NCI-H510A treated with DMSO at 0.1 percent for 48 hours (cell line): ENCODE data around the gene HPN.
"Not testable (repeated sequence)": the region's sequence is repeated elsewhere in the genome, so short reads cannot be mapped to it uniquely, and the experiment has no call there.

ENCODE experiments used
- DNase-seq: peaks from one replicate; lab custom pipeline; 2025; lab: John Stamatoyannopoulos, UW

The HPN gene

DNA sequence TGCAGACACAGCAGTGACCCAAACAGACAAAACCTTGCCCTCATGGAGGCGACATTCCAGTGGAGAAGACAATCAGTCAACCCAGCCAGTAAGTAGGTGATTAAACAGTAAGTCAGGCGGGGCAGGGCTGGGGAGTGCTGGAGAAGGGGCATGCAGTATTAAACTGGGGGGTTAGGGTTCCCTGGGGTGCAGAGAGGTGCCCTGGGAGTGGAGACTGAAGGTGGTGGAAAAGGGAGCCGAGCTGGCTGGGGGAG, 42.9 kb downstream of the HPN start:
- no peak for DNase-seq

DNA sequence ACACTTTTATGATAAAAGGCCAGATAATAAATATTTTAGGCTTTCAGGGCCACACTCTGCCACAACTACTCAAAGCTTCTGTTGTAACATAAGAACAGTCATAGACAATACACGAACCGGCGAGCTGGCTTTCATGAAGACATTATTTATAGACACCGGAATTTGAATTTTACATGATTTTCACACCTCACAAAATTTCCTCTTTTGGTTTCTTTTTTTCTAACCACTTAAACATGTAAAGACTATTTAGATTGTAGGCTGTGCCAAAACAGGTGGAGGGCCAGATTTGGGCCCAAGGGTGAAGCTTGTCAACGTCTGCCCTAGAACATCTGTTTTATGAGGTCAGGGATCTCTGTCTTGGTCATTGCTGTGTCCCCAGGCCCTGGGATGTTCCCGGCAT, 44.4 kb downstream of the HPN start:
- no peak for DNase-seq

DNA sequence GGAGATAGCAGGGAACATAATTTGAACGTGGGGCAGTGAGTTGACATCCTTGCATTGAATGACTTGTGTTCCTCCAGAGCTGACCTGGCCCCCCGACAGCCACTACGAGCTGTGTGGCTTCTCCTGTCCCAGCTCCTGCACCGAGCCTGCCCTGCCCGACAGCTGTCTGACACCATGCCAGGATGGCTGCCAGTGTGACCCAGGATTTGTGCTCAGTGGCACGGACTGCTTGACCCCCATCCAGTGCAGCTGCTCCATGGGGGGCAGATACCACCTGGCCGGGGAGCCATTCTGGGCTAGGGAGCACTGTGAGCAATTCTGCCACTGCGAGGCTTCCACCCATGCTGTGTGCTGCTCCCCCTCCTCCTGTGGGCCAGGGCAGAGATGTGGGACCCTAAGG, 44.9 kb downstream of the HPN start:
- no peak for DNase-seq

DNA sequence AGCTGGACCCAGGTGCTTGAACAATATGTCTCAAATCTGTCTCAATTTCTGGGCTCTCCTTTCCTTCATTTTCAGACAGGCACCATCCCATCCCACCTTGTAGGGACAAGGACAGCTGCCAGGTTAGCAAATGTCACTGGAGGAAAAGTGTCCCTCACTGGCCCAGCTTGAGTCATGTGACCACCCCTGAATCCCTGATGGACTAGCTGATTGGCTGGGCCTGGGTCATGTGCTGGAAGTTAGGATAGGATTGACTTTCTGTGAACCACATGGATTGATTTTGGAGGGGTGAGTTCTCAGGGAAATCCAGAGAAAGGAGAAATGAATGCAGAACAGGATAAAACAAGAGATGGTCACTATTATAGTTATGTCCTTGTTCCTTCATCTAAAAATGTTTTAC, 45.9 kb downstream of the HPN start:
- no peak for DNase-seq

DNA sequence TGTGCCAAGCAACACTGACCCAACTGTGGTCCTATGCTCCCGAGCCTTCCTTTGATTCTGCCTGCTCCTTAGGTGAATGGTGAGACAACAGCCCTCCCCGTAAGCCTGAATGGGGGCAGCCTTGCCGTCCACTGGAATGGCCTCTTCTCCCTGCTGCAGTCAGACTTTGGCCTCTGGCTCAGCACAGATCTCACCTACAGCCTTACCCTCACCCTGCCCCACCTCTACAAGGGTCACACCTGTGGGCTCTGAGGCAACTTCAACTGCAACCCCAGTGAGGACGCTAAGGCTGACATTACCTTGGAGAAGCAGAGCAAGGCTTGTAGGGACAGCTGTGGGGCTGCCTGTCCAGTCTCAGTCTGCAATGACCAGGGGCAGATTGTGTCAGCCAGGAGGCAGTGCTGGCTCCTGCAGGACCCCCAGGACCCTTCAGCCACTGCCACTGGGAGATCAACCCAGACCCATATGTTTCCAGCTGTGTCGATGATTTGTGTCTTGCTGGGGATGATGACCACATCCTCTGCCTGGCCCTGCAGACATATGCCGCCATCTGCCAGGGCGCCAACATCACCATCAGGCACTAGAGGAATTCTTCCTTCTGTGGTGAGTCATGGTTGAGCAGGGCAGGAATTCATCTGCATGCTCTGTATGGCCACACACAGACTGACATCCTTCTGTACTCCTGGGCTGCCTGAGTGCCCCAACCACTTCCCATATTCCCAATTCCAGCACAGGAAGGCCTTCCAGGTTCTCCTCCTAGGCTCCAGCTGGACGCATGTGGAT, 46.8 kb downstream of the HPN start:
- no peak for DNase-seq

DNA sequence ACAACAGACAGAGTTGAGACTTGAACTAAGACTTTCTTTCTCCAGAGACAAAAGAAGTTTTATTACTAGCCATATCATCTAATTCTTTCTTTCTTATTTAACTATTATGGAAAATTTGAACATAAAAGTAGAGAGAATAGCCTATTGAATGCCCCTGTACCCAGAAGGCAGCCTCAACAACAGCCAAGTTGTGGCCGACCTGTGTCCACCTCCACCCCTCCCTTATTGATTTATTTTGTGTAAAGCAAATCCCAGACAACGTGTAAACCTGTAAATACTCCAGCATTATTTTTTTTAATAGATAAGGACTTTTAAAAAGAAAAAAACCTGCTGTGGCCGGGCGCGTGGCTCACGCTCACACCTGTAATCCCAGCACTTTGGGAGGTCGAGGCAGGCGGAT, 48.0 kb downstream of the HPN start:
- DNase-seq = no peak

DNA sequence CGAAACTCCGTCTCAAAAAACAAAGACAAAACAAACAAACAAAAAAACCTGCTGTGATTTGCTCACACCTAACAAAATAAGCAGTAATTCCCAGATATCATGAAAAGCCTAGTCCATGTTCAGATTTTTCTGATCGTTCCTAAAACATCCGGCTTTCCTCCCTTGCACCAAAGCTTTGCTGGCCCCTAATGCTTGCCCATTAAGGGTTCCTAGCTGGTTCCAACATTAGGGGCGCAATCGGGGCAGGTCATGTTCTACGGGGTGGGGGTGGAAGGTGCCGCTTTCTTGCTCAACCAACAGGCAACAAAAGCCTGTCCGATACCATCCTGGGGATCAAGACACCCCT, 48.6 kb downstream of the HPN start:
- DNase-seq = no peak

DNA sequence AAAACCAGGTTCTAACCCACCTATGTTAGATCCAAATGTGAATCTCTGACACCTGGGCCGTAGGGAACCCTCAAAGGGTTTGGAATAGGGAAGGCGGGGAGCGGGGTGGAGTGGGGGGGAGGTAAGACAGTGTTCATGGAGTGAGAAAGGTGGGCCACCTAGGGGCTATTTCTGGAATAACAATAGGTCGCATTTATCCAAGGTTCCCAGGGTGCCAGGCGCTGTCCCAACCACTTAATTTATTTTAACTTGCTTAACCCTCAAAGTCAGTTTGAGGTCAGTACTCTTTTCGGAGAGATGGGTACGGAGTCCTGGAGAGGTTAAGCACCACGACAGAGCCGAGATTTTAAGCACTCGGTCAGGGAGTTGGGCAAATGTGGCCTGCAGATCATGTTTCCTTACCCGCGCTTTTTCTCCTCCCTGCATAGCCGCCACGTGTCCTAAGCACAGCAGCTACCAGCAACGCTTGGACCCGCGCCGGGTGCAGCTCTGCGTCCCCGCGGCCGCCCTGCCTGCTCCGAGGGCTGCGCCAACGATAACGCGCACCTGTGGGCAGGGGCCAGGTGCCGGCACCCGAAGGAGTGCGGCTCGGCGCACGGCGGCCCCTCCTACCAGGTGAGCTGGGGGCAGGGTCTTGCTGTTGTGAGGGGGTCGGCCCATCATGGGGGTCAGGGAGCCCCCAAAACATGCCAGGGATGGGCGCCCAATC, 49.1 kb downstream of the HPN start:
- no peak for DNase-seq

DNA sequence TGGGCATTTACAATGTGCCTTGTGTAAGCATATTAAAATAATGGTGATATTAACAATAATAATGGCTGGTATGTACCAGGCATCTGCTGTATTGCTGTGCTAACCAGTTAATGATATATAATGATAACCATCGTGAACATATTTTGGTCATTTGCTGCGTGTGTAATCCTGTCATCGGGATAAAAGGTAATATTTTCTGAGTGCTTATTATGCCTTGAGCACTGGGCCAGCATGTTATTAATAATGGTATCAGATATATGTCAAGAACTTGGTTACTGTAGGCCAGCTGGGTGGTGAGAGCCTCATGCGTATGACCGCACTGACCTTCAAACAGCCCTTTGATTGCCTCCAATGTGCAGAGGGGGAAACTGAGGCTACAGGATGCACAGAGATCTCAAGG, 51.9 kb downstream of the HPN start:
- no peak for DNase-seq

DNA sequence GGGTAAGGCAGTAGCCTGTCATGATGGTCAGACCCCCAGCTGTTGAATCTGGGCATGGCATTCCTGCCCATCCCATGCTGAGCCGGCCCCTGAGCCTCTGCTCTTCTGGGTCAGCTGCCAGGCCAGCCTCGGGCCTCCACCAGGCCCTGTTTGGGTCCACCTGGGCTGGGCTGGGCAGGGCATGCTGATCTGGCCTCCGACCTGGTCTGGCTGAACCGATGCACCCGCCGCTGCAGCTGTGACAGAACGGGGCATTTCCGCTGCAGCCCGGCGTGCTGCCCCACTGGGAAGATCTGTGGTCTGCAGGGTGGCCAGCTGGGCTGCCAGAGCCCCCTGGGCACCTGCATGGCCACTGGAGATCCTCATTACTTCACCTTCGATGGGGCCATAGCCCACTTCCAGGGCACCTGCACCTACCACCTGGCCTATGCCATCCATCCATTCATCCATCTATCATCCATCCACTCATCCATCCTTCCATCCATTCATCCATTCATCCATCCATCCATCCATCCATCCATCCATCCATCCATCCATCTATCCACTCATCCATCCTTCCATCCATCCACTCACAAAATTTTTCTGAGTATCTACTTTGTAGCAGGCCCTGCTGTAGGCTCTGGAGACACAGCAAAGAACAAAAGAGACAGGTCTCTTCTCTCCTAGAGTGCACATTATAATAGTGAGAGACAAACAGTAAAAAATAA, 52.6 kb downstream of the HPN start:
- no peak for DNase-seq

DNA sequence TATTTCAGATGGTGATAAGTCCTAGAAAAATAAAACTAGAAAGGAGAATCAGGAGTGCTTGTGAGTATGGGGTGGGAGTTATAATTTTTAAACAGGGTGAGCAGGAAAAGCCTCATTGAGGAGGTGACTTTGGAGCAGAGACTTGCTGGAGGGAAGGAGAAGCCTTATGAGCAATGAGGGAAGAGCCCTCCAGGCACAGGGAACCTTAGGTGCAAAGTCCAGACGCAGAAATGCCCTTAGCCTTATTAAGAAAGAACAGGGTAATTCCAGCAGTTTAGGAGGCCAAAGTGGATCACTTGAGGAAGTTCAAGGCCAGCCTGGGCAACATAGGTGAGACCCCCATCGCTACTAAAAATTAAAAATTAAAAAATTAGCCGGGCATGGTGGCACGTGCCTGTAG, 53.1 kb downstream of the HPN start:
- no peak for DNase-seq

DNA sequence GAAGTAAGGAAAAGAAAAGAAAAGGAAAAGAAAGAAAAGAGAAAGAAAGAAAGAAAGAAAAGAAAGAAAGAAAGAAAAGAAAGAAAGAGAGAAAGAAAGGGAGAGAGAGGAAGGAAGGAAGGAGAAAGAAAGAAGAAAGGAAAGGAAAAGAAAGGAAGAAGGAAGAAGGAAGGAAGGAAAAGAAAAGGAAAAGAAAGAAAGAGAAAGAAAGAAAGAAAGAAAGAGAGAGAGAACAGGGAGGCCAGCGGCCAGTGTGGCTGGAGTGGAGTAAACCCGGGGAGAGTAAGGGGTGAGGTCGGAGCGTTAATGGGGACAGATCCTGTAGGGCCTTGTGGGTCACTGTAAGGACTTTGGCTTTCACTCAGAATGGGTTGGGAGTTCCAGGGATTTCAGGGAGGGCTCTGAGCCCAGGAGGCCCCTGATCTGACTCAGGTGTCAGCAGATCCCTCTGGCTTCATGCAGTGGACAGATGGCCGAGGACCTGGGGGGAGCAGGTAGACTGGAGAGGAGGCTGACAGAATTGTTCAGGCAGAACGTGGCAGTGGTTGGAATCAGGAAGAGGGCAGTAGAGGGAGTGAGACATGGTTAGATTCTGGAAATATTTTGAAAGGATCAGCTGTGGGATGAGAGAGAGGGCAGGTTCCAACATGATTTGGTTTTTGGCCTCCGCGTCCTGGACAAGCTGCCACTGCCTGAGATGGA, 54.3 kb downstream of the HPN start:
- no peak for DNase-seq

DNA sequence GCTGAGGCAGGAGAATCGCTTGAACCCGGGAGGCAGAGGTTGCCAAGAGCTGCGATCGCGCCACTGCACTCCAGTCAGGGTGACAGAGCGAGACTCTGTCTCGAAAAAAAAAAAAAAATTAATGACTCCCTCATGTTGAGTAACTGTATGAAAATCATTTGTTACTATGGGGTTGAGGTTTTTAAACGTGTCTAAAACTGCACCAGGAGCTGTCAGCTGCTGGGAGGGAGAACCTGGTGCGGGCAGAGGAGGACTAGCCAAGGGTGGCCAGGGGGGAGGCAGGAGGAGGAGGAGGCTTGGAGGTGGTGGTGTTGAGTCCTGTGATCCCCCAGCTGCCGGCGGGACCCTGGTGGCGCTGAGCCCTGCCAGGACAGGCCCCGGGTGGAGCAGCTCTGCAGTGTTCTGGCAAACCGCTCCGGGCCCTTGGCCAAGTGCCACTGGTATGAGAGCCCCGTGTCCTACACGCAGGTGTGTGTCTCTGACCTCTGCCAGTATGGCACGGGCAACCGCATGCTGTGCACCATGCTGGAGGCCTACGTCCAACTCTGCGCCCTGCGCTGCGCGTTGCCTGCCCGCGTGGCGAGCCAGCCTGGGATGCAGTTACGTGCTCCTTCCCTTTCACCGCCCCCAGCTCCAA, 57.0 kb downstream of the HPN start:
- no peak for DNase-seq

DNA sequence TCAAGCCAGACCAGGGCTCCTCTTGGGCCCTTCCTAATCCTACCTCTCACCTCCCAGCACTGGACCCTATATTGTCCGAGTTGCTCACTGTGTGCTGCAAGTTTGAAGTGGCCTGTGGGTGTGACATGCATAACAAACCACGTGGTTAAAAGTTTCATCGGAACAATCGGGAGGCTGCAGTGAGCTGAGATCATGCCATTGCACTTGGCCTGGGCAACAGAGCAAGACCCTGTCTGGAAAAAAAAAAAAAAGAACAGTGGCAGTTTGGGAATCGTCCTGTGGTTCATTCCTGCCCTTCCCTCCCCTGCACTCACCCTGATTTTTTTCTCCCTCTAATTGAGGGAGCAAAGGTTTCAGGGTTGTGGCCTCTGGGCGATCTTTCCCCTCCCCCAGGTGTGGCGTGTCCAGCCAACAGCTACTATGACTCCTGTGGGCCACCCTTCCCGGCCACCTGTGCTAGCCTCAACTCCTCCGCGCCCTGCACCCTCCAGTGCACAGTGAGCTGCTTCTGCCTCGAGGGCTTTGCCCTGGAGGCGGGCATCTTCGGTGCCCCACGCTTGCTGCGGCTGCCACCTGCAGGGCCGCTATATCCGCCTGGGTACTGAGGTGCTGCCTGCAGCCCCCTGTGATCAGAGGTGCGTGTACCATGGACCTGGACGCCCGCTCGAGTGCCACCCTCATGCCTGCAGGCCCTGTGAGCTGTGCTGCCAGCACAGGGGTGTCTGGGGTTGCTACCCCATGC, 57.8 kb downstream of the HPN start:
- DNase-seq = no peak

DNA sequence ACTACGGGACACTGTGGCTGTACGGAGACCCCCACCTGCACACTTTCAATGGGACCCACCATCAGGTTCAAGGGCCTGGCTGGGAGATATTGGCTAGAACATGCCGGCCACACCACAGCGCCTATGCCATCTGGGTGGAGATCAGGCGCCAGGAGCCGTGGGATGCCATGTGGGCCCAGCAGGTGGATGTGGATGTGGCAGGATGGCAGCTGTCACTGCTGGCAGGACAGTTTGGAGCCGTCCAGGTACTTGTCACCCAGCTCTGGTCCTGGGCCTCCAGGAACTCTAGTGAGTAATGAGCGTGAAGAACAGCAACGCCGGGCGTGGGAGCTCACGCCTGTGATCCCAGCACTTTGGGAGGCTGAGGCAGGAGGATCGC, 58.4 kb downstream of the HPN start:
- DNase-seq = no peak

DNA sequence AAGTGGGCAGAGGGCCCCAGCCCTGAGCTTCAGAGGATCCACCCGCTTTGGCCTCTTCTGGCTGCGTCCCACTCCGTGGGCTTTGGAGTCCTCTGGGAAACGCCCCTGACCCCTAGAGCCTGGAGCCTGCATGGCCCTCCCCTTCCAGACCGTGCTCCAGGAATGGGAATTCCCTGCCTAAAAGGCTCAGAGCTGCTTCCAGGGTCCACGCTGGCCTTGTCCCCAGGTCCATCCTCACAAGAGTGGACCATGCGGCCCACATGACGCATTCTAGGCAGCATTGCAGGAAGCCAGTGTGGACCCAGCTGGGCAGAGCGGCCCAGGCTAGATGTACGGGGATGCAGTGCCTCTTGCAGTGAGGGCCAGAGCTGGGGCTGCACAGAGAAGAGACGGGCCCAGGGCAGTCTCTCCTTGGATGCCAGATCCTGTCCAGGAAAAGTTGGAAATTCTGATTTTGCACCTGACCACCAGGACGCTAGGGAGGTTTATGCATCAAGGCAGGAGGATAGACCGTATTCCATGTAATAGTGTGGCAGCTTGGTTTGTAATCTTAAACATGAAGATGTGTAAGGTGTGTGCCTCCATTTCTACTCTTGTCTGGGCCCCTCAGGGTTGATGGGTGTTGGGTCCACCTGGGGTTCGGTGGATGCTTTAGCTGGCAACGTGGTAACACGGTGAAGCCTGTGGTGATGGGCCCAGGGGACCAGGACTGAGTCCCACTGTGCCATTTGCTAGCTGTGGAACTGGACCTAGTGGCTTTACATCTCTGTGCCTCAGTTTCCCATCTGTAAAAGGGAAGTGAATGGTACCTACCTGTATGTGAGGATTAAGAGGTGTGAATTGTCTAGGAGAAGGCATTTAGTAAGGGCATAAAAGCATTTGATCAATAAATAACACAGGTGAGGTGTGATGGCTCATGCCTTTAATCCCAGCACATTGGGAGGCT, 59.3 kb downstream of the HPN start:
- DNase-seq = no peak

DNA sequence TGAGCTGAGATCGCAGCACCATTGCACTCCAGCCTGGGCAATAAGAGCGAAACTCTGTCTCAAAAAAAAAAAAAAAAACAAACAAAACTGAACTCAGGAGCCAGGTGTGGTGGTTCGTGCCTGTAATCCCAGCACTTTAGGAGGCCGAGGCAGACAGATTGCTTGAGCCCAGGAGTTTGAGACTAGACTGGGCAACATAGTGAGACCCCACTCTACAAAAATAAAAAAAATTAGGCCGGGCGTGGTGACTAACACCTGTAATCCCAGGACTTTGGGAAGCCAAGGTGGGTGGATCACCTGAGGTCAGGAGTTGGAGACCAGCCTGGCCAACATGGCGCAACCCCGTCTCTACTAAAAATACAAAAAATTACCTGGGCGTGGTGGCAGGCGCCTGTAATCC, 60.4 kb downstream of the HPN start:
- not testable (repeated sequence) for DNase-seq

DNA sequence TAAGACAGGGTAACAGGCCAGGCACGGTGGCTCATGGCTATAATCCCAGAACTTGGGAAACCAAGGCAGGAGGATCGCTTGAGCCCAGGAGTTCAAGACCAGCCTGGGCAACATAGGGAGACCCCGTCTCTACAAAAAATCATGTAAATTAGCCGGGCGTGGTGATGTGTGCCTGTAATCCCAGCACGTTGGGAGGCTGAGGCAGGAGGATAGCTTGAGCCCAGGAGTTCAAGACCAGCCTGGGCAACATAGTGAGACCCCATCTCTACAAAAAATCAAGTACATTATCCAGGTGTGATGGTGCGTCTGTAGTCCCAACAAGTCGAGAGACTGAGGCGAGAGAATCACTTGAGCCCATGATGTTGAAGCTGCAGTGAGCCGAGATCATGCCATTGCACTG, 62.1 kb downstream of the HPN start:
- not testable (repeated sequence) for DNase-seq

DNA sequence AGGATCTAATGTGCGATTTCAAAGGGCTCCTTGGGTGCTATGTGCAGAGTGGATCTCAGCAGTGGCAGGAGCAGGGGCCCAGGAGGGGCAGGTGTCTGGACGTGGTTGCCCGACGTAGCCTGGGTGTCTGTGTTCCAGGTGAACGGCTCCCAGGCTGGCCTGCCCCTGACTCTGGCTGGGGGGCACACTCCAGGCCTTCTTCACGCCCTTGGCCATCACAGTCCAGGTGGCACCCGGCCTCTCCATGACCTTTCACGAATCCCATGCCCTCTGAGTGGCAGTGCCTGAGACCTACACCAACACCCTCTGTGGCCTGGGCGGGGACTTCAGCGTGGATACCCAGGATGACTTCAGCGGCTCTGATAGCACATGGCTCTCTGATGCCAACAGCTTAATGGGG, 62.8 kb downstream of the HPN start:
- DNase-seq = no peak

DNA sequence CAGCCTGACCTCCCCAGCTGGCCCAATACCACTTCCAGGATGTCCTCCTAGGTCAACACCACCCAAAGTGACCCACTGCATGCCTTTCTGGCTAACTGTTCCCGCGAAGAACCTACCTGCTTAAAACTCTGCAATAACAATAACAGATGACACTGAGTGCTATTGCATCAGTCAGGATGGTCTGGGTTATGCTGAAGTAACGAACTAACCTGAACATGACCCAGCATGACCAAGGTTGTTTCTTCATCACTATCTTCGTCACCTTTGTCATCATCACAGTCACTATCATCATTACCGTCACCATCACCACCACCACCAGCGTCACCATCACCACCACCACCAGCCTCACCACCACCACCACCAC, 63.5 kb downstream of the HPN start:
- DNase-seq = no peak
